GM21619 (cell line): ENCODE data around the gene SLCO1B1.
A peak's percentile ranks its signal among the peaks of the same experiment; 100 is the strongest.
"Not testable (repeated sequence)": the region's sequence is repeated elsewhere in the genome, so short reads cannot be mapped to it uniquely, and the experiment has no call there.

Source experiments
- ATAC-seq: cut with Tn5 transposase; IDR thresholded peaks from one replicate; pipeline ENCODE4 v1.9.1; 2021; ENCODE audit not compliant: unreplicated experiment

SLCO1B1 gene

GRCh38 chr12:21130998-21131397 is at the start of gene SLCO1B1:
TSS of gene SLCO1B1 (plus strand) at chr12:21131194. CDS start at chr12:21141575, 10,381 bp downstream.
- no peak for ATAC-seq

- ATAC-seq: not testable (repeated sequence)
Measured at GRCh38 chr12:21084753-21085152, 46.2 kb upstream of the SLCO1B1 start.

- no peak for ATAC-seq
Measured at GRCh38 chr12:21111732-21112131, 19.3 kb upstream of the SLCO1B1 start.

GRCh38 chr12:21113266-21113665 is 17.7 kb upstream of the SLCO1B1 start:
- no peak for ATAC-seq

- ATAC-seq: no peak
Measured at GRCh38 chr12:21117995-21118394, 13.0 kb upstream of the SLCO1B1 start.

- ATAC-seq: no peak
Measured at GRCh38 chr12:21118760-21119159, 12.2 kb upstream of the SLCO1B1 start.

- ATAC-seq: no peak
Measured at GRCh38 chr12:21129351-21129750, 1.6 kb upstream of the SLCO1B1 start.

- ATAC-seq: no peak
Measured at GRCh38 chr12:21129906-21130305, 1.1 kb upstream of the SLCO1B1 start.

- not testable (repeated sequence) for ATAC-seq
Measured at GRCh38 chr12:21137318-21137999, 6.5 kb downstream of the SLCO1B1 start.

- ATAC-seq: no peak
Measured at GRCh38 chr12:21138016-21138415, 7.0 kb downstream of the SLCO1B1 start.

GRCh38 chr12:21144309-21144708 is 13.3 kb downstream of the SLCO1B1 start:
- no peak for ATAC-seq

GRCh38 chr12:21149861-21150260 is 18.9 kb downstream of the SLCO1B1 start:
- not testable (repeated sequence) for ATAC-seq

GRCh38 chr12:21151184-21151583 is 20.2 kb downstream of the SLCO1B1 start:
- no peak for ATAC-seq

GRCh38 chr12:21155522-21156351 is 24.7 kb downstream of the SLCO1B1 start:
- ATAC-seq: no peak

- ATAC-seq: no peak
Measured at GRCh38 chr12:21165048-21165447, 34.1 kb downstream of the SLCO1B1 start.

GRCh38 chr12:21169878-21170472 is 39.0 kb downstream of the SLCO1B1 start:
- peak; percentile 85 for ATAC-seq

- ATAC-seq: no peak
Measured at GRCh38 chr12:21172079-21172478, 41.1 kb downstream of the SLCO1B1 start.

- ATAC-seq: no peak
Measured at GRCh38 chr12:21183721-21184275, 52.8 kb downstream of the SLCO1B1 start.

- ATAC-seq: no peak
Measured at GRCh38 chr12:21190016-21190415, 59.0 kb downstream of the SLCO1B1 start.

GRCh38 chr12:21214433-21214832 is 83.4 kb downstream of the SLCO1B1 start:
- ATAC-seq: not testable (repeated sequence)

- no peak for ATAC-seq
Measured at GRCh38 chr12:21219206-21219605, 88.2 kb downstream of the SLCO1B1 start.
